Immature natural killer cell (primary cell): ENCODE data around the gene KMT5B. TPM values are rescaled to one million over a fixed set of nuclear protein-coding genes. Genes with fewer than 3 reads are reported as not detected.
A peak's percentile ranks its signal among the peaks of the same experiment; 100 is the strongest.

ENCODE experiments used
- DNase-seq, 3 donors: peaks; one replicate each; pipeline ENCODE4 v3.0.0; 2022; ENCODE audit warnings: mixed read lengths in 1 of 3
- H3K27ac Mint-ChIP-seq, 6 donors: one replicate each; pipeline ENCODE4 v1.8.0; 2020; ENCODE audit warnings: mixed read lengths in 6 of 6, mild to moderate bottlenecking in 5 of 6, inconsistent platforms in 4 of 6, moderate library complexity in 3 of 6
- H3K27me3 Mint-ChIP-seq, 3 donors: one replicate each; pipeline ENCODE4 v1.8.0; 2020 to 2021; ENCODE audit warnings: low read depth in 3 of 3, mild to moderate bottlenecking in 3 of 3, mixed read lengths in 3 of 3, moderate library complexity in 3 of 3, inconsistent platforms in 1 of 3
- H3K36me3 Mint-ChIP-seq, 3 donors: one replicate each; pipeline ENCODE4 v1.8.0; 2020; ENCODE audit warnings: mixed read lengths in 3 of 3, inconsistent platforms in 2 of 3, mild to moderate bottlenecking in 2 of 3
- H3K4me1 Mint-ChIP-seq, 2 donors: one replicate each; pipeline ENCODE4 v1.8.0; 2020; ENCODE audit warnings: inconsistent platforms in 2 of 2, mild to moderate bottlenecking in 2 of 2, mixed read lengths in 2 of 2, moderate library complexity in 1 of 2
- H3K4me3 Mint-ChIP-seq, 5 donors: one replicate each; pipeline ENCODE4 v1.8.0; 2020; ENCODE audit warnings: mild to moderate bottlenecking in 5 of 5, mixed read lengths in 5 of 5, inconsistent platforms in 3 of 5, moderate library complexity in 3 of 5
- H3K9me3 Mint-ChIP-seq, 6 donors: one replicate each; pipeline ENCODE4 v1.8.0; 2020; ENCODE audit warnings: mild to moderate bottlenecking in 6 of 6, mixed read lengths in 6 of 6, inconsistent platforms in 4 of 6, moderate library complexity in 3 of 6
- polyA plus RNA-seq, 3 donors: library from polyadenylated mRNA; unstranded; fragments of 300-500 nt; fragmentation: Illumina TruSeq; gene quantifications; one replicate each; pipeline ENCODE4 v1.2.3, GENCODE V29; 2021

The KMT5B gene
- polyA plus RNA-seq, 3 donors from 2014 or later, result 23.9 to 58.5 (median 30.0) TPM

GRCh38 chr11:68125164-68125563 is 87.9 kb downstream of the KMT5B start:
- H3K27me3 Mint-ChIP-seq, result peaks cover 12 to 18% (median 15%) of the 10 kb centered on the region in 3 donors
- peaks cover 3 to 8% of the 10 kb centered on the region in 2 donors for H3K4me1 Mint-ChIP-seq
- H3K36me3 Mint-ChIP-seq, result peaks cover 0 to 4% (median 0%) of the 10 kb centered on the region in 3 donors
- no peak for DNase-seq
- H3K4me3 Mint-ChIP-seq, result no peak overlapping the region
- H3K9me3 Mint-ChIP-seq, result no peaks in the 10 kb centered on the region
- H3K27ac Mint-ChIP-seq, result no peak overlapping the region

DNA sequence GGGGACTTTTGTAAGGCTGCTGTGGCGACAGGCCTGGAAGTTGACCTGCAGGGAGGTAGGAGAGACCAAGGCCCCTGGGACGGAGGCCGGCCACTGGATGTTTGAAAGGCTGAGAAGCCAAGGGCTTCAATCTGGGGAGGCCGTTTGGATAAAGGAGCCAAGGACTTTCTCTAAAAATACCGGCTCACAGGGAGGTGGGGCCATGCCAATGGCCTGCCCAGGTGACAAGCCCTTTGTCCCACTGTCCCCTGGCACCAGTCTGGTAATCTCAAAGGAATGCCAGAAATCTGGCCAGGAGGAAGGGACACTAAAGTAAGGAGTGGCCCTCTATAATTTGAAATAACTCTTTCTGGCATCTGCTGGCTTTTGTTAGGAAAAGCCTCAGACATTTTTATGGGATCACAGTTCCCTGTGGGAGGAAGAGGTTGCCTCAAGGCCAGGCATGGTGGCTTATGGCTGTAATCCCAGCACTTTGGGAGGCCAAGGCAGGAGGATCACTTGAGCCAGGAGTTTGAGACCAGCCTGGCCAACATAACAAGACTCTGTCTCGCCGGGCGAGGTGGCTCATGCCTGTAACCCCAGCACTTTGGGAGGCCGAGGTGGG is 90.1 kb downstream of the KMT5B start:
- H3K4me3 Mint-ChIP-seq, result peak overlapping the region; percentile 24 to 56 (median 49)
- H3K4me1 Mint-ChIP-seq, result peaks cover 12 to 18% of the 10 kb centered on the region in 2 donors
- H3K27ac Mint-ChIP-seq, result peak overlapping the region in 2 of 6 donors; percentile 36 to 74

GRCh38 chr11:68121067-68121899 is 91.8 kb downstream of the KMT5B start, which contains the start of gene CHKA:
Gene CHKA, minus strand, starts transcription at chr11:68121388. Its CDS starts 211 bp downstream, at chr11:68121177.
- peaks cover 8 to 27% (median 14%) of the 10 kb centered on the region in 3 donors for H3K27me3 Mint-ChIP-seq
- peak within 1 kb of the TSS; percentile 74 to 95 (median 92) for H3K27ac Mint-ChIP-seq
- peaks cover 0 to 3% (median 0%) of the 10 kb centered on the region in 3 donors for H3K36me3 Mint-ChIP-seq
- H3K4me1 Mint-ChIP-seq, result peaks cover 12 to 18% of the 10 kb centered on the region in 2 donors
- no peaks in the 10 kb centered on the region for H3K9me3 Mint-ChIP-seq
- H3K4me3 Mint-ChIP-seq, result peak within 1 kb of the TSS; percentile 84 to 93 (median 86)
- DNase-seq, result peak; percentile 88 to 92 (median 90)

More for the DNA sequence above, 90.1 kb downstream of the KMT5B start:
- Mint-ChIP-seq H3K36me3 (peaks cover 0 to 3% (median 0%) of the 10 kb centered on the region in 3 donors), H3K9me3 (no peaks in the 10 kb centered on the region), H3K27me3 (peaks cover 10 to 27% (median 14%) of the 10 kb centered on the region in 3 donors)
- DNase-seq, result no peak

DNA sequence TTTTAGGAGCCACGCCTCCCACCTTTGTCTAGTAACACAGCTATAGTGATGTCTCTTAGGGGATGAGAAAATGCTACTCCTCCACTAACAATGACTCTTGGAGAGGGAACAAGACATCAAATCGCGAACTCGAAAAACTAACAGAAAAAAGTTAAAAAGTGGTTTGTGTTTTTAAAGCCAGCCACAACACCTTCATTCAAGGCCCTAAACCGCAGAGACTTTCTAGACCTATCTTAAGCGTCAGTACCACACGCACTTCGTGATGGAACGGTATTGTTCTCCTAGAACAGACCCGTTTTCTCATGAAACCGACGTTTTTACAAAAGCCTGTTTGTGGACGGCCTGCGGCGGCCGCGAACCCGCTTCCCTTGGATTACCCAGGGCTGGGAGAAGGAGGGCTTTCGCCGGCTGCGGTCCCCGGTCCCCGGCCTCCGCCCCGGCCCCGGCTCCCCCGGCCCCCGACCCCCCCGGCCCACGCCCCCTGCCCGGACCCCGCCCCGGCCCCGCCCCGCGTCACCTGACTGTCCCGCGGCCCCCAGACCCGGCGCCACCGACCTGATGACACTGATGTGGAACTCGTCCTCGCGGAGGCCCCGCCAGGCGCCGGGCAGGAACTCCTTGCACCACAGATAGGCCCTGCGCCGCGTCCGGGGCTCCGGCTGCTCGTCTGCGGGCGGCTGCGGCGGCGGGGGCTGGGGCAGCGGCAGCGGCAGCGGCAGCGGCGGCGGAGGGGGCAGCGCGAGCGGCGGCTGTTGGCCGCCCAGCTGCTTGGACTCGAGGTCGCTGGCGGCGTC is 92.6 kb downstream of the KMT5B start:
- Mint-ChIP-seq H3K27ac (peak overlapping the region; percentile 62 to 95 (median 86)), H3K4me3 (peak overlapping the region; percentile 74 to 93 (median 86)), H3K36me3 (peaks cover 0 to 3% (median 0%) of the 10 kb centered on the region in 3 donors), H3K9me3 (no peaks in the 10 kb centered on the region), H3K4me1 (peaks cover 12 to 18% of the 10 kb centered on the region in 2 donors), H3K27me3 (peaks cover 8 to 27% (median 14%) of the 10 kb centered on the region in 3 donors)
- DNase-seq, result peak; percentile 67 to 73 (median 67)

- peaks cover 0 to 3% (median 0%) of the 10 kb centered on the region in 3 donors for H3K36me3 Mint-ChIP-seq
- H3K27ac Mint-ChIP-seq, result peak overlapping the region in 3 of 6 donors; percentile 16 to 53 (median 49)
- H3K27me3 Mint-ChIP-seq, result peaks cover 8 to 25% (median 13%) of the 10 kb centered on the region in 3 donors
- H3K4me3 Mint-ChIP-seq, result peak overlapping the region; percentile 27 to 59 (median 41)
- no peak for DNase-seq
- no peaks in the 10 kb centered on the region for H3K9me3 Mint-ChIP-seq
- peaks cover 12 to 18% of the 10 kb centered on the region in 2 donors for H3K4me1 Mint-ChIP-seq
Measured at GRCh38 chr11:68118706-68119448, 94.2 kb downstream of the KMT5B start.

DNA sequence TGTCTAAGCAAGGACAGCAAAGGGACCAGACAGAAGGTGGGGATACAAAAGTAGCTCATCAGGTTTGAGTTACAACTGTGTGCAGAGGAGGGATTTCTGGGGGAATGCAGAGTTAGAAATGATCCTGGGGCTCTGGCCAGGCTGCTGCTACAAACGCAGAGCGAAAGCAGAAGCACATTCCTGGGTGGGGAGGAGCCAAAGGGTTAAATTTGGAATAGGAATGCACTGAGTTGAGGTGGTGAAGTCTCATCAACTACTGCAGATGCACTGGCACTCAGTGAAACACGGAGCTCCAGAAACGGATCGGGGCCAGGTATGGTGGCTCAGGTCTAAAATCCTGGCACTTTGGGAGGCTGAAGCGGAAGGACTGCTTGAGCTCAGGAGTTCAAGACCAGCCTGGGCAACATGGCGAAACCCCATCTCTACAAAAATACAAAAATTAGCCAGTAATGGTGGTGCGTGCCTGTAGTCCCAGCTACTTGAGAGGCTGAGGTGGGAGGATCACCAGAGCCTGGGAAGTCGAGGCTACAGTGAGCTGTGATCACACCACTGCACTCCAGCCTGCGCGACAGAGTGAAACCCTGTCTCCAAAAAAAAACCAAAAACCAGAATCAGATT is 95.1 kb downstream of the KMT5B start:
- H3K9me3 Mint-ChIP-seq, result no peaks in the 10 kb centered on the region
- H3K4me1 Mint-ChIP-seq, result peaks cover 12 to 18% of the 10 kb centered on the region in 2 donors
- peaks cover 0 to 3% (median 0%) of the 10 kb centered on the region in 3 donors for H3K36me3 Mint-ChIP-seq
- H3K27me3 Mint-ChIP-seq, result peaks cover 8 to 24% (median 10%) of the 10 kb centered on the region in 3 donors
- DNase-seq, result no peak
- H3K4me3 Mint-ChIP-seq, result peak overlapping the region in 1 of 5 donors; percentile 17
- H3K27ac Mint-ChIP-seq, result peak overlapping the region in 1 of 6 donors; percentile 28

GRCh38 chr11:68116974-68117373 is 96.1 kb downstream of the KMT5B start:
- Mint-ChIP-seq H3K9me3 (no peaks in the 10 kb centered on the region), H3K36me3 (peaks cover 0 to 3% (median 0%) of the 10 kb centered on the region in 3 donors), H3K4me1 (peaks cover 12 to 14% of the 10 kb centered on the region in 2 donors), H3K27me3 (peaks cover 8 to 20% (median 12%) of the 10 kb centered on the region in 3 donors), H3K27ac (peak overlapping the region in 1 of 6 donors; percentile 25), H3K4me3 (no peak overlapping the region)
- no peak for DNase-seq

DNA sequence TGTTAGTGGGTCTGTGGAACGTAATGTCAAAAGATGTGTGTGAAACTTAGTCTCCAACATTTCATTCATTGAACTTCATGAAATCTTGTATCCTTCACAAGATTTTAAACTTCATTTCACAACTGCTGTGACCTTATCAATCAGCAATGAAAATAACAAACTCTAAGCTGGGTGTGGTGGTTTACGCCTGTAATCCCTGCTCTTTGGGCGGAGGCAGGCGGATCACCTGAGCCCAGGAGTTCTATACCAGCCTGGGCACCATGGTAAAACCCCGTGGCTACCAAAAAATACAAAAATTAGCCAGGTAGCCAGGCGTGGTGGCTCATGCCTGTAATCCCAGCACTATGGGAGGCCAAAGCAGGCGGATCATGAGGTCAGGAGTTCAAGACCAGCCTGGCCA is 97.0 kb downstream of the KMT5B start:
- DNase-seq, result no peak
- Mint-ChIP-seq H3K36me3 (peaks cover 0 to 3% (median 0%) of the 10 kb centered on the region in 3 donors), H3K9me3 (no peaks in the 10 kb centered on the region), H3K4me3 (no peak overlapping the region), H3K4me1 (peaks cover 12 to 13% of the 10 kb centered on the region in 2 donors), H3K27ac (no peak overlapping the region), H3K27me3 (peaks cover 5 to 14% (median 9%) of the 10 kb centered on the region in 3 donors)

DNA sequence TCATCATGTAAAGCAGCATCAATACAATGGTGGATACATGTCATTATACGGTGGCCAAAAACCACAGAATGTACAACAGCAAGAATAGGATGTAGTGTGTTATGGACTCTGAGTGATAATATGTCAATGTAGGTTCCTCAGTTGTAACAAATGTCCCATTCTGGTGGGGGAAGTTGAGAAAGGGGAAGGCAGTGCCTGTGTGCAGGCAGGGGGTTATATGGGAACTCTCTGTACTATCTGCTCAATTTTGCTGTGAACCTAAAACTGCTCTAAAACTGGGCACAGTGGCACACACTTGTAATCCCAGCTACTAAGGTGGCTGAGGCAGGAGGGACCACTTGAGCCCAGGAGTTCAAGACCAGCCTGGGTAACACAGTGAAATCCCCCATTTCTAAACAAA is 97.8 kb downstream of the KMT5B start:
- H3K36me3 Mint-ChIP-seq, result peaks cover 0 to 3% (median 0%) of the 10 kb centered on the region in 3 donors
- peaks cover 3 to 11% (median 9%) of the 10 kb centered on the region in 3 donors for H3K27me3 Mint-ChIP-seq
- no peaks in the 10 kb centered on the region for H3K9me3 Mint-ChIP-seq
- no peak for DNase-seq
- H3K27ac Mint-ChIP-seq, result no peak overlapping the region
- H3K4me3 Mint-ChIP-seq, result no peak overlapping the region
- H3K4me1 Mint-ChIP-seq, result peaks cover 10 to 12% of the 10 kb centered on the region in 2 donors

DNA sequence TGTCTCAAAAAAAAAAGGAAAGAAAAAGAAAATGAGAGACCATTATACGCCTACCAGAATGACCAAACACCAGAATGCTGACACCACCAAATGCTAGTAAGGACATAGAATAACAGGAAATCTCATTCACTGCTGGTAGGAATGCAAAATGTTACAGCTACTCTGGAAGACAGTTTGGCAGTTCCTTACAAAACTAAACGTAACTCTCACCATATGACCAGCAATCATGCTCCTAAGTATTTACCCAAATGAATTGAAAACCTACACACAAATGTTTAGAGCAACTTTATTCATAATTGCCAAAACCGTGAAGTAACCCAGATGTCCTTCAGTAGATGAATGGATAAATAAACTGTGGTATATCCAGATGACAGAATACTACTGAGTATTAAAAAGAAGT is 99.1 kb downstream of the KMT5B start:
- no peak overlapping the region for H3K4me3 Mint-ChIP-seq
- peaks cover 0 to 4% (median 2%) of the 10 kb centered on the region in 3 donors for H3K27me3 Mint-ChIP-seq
- H3K27ac Mint-ChIP-seq, result peak overlapping the region in 1 of 6 donors; percentile 40
- H3K4me1 Mint-ChIP-seq, result peaks cover 4 to 6% of the 10 kb centered on the region in 2 donors
- H3K9me3 Mint-ChIP-seq, result no peaks in the 10 kb centered on the region
- peaks cover 0 to 3% (median 0%) of the 10 kb centered on the region in 3 donors for H3K36me3 Mint-ChIP-seq
- DNase-seq, result no peak

- DNase-seq, result no peak
- H3K4me1 Mint-ChIP-seq, result no peaks in the 10 kb centered on the region
- no peaks in the 10 kb centered on the region for H3K9me3 Mint-ChIP-seq
- peaks cover 2 to 7% (median 4%) of the 10 kb centered on the region in 3 donors for H3K27me3 Mint-ChIP-seq
- H3K27ac Mint-ChIP-seq, result no peak overlapping the region
- no peak overlapping the region for H3K4me3 Mint-ChIP-seq
- H3K36me3 Mint-ChIP-seq, result peaks cover 0 to 7% (median 0%) of the 10 kb centered on the region in 3 donors
Measured at GRCh38 chr11:68107689-68108088, 105.4 kb downstream of the KMT5B start.
